ENCODE data around the gene ABHD12B. TPM values are rescaled to one million over a fixed set of nuclear protein-coding genes. Genes with fewer than 3 reads are reported as not detected.
"Not testable (repeated sequence)": the region's sequence is repeated elsewhere in the genome, so short reads cannot be mapped to it uniquely, and the experiment has no call there.

ABHD12B gene
- total RNA-seq, 2 donors from 2014 or later, result not detected

GRCh38 chr14:50865391-50866076, 6.3 kb upstream of the ABHD12B start:
- H3K9me3 Mint-ChIP-seq, result no peaks in the 10 kb centered on the region
- DNase-seq (ENCODE audit: low spot score in 2 of 2) (no peak), ATAC-seq (no peak)
- no peak overlapping the region for H3K27ac Mint-ChIP-seq
- H3K36me3 Mint-ChIP-seq, result peaks cover 4% of the 10 kb centered on the region in 2 donors

- ATAC-seq (no peak), DNase-seq (ENCODE audit: low spot score in 2 of 2) (no peak)
- H3K9me3 Mint-ChIP-seq, result no peaks in the 10 kb centered on the region
- peaks cover 13 to 14% of the 10 kb centered on the region in 2 donors for H3K36me3 Mint-ChIP-seq
- no peak overlapping the region for H3K27ac Mint-ChIP-seq
Measured at GRCh38 chr14:50871228-50871627, 625 bp upstream of the ABHD12B start.

DNA sequence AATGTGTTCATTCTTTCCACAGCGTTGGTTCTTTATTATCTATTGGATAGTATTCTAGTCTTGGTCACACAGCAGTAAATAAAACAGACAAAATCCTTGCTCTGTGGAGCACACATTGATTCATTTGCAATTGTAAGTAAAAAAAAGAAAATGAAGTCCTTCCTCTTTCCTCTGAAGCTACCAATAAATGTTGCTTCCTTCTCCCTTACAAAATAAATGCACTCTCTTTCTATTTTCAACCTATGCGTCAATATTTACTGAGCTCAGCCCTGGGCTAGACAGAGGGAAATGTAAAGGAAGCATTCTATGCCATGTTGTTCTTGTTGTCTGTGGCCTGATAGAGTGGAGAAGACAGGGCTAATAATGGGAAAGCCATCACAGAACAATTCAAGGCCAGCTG, 2.9 kb downstream of the ABHD12B start:
- ATAC-seq, result peak in 1 of 2 donors; percentile 11
- Mint-ChIP-seq H3K36me3 (peaks cover 13 to 14% of the 10 kb centered on the region in 2 donors), H3K27ac (no peak overlapping the region), H3K9me3 (no peaks in the 10 kb centered on the region)
- no peak for DNase-seq (ENCODE audit: low spot score in 2 of 2)

DNA sequence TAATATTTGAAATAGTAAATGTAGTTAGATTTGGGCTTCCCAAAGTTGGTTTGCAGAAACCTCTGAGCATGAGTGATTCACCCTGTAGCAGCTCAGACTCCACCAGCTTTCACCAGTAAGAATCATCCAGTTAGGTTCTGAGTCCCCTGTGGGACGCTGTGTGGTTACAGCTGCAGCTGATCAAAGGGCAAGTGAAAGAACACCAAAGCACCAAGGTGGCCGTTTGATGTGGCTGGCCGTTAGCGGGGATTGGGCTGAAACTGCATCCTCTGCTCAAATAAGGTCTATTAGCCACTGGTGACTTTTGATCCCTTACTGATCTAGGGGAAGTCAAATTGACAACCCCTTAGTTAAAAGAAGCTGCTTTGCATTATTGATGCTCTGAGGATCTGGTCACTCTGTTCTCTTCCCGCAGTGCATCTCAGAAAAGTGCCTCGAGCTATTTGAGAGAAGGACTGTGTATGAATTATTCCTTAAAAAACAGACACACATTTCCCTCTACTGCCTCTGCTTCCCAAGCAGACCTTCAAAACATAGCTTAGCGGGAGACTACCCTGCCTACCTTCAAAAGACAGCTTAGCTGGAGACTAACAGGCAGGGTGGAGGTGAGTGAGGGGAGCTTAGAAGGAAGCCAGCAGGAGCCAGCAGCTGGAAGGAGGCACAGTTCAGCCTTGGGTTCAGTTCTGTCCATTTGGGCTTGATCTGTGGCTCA, 3.7 kb downstream of the ABHD12B start:
- DNase-seq (ENCODE audit: low spot score in 2 of 2) (peak; percentile 78 to 83), ATAC-seq (peak; percentile 100)
- Mint-ChIP-seq H3K36me3 (peaks cover 9 to 10% of the 10 kb centered on the region in 2 donors), H3K27ac (no peak overlapping the region), H3K9me3 (no peaks in the 10 kb centered on the region)

GRCh38 chr14:50882932-50883826, 11.3 kb downstream of the ABHD12B start:
- Mint-ChIP-seq H3K36me3 (no peaks in the 10 kb centered on the region), H3K27ac (no peak overlapping the region), H3K9me3 (no peaks in the 10 kb centered on the region)
- no peak for DNase-seq (ENCODE audit: low spot score in 2 of 2)
- ATAC-seq, result peak in 1 of 2 donors; percentile 70

DNA sequence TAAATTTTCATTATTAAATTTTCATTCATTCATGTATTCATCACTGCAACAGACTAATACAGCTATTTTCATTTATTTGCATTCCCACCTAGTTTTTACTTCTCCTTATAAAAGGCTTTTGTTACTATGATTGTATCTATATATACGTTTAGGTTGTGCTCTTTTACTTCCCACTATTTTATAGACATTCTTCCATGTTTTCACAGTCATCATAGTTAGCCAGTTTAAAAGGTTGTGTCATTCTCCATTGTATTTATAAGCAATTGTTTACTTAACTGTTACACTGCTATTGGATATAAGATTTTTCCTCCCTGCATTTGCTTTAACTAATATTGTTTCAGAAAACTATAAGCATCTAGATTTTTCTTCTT, 12.0 kb downstream of the ABHD12B start:
- no peaks in the 10 kb centered on the region for H3K9me3 Mint-ChIP-seq

DNA sequence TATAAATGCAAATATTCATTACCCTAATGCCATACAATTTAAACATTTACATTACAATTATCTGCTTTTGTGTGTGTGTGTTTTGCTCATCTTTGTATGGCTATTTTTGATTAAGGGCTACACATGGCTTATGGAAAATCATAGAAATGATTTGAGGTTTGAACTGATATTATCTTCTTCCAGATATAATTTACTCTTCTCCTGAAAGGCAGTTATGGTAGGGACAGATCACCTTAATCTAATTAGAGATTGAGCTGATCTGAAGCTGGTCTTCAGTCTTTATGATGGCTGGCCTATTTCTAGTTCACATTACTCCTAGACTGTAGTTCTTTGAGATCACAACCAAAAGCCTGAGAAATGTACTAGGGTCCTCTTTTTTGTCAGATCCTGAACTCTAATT, 15.6 kb downstream of the ABHD12B start:
- no peaks in the 10 kb centered on the region for H3K36me3 Mint-ChIP-seq
- ATAC-seq, result no peak
- H3K27ac Mint-ChIP-seq, result no peak overlapping the region
- no peaks in the 10 kb centered on the region for H3K9me3 Mint-ChIP-seq
- DNase-seq (ENCODE audit: low spot score in 2 of 2), result no peak

More for the DNA sequence above, 12.0 kb downstream of the ABHD12B start:
- DNase-seq (ENCODE audit: low spot score in 2 of 2), result no peak
- no peak for ATAC-seq
- Mint-ChIP-seq H3K36me3 (no peaks in the 10 kb centered on the region), H3K27ac (no peak overlapping the region)

GRCh38 chr14:50892255-50892654, 20.4 kb downstream of the ABHD12B start:
- DNase-seq (ENCODE audit: low spot score in 2 of 2) (no peak), ATAC-seq (no peak)
- Mint-ChIP-seq H3K36me3 (no peaks in the 10 kb centered on the region), H3K9me3 (no peaks in the 10 kb centered on the region), H3K27ac (no peak overlapping the region)

DNA sequence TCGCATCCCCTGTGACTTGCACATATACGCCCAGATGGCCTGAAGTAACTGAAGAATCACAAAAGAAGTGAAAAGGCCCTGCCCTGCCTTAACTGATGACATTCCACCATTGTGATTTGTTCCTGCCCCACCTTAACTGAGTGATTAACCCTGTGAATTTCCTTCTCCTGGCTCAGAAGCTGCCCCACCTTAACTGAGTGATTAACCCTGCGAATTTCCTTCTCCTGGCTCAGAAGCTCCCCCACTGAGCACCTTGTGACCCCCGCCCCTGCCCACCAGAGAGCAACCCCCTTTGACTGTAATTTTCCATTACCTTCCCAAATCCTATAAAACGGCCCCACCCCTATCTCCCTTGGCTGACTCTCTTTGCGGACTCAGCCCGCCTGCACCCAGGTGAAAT, 24.6 kb downstream of the ABHD12B start:
- H3K36me3 Mint-ChIP-seq; H3K9me3 Mint-ChIP-seq; DNase-seq (ENCODE audit: low spot score in 2 of 2); ATAC-seq; H3K27ac Mint-ChIP-seq: not testable (repeated sequence)

- not testable (repeated sequence) for H3K9me3 Mint-ChIP-seq; H3K36me3 Mint-ChIP-seq; ATAC-seq; H3K27ac Mint-ChIP-seq; DNase-seq (ENCODE audit: low spot score in 2 of 2)
Measured at GRCh38 chr14:50897005-50897404, 25.2 kb downstream of the ABHD12B start.

DNA sequence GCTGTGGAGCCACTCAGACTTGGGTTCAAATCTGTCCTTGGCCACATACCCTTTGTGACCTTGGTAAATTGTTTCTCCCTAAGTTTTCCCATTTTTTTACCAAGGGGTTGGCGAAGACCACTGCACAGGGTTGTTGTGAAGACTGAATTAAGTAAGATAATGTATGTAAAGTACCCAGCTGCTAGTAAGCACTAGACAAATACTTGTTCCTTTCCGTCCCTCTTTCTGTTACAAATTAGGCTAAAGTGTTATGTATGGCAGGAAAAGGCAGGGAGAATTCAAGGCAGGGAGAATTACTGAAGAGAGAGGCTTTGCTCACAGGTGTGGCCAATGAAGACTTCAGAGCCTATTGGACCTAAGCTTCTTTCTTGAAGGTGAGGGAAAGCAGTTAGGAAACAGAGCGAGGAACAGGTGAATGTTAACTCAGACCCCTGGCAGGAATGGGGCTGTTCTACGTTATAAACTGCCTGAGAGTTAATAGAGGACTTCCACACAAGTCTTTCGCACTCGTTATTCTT, 25.9 kb downstream of the ABHD12B start:
- ATAC-seq (no peak), DNase-seq (ENCODE audit: low spot score in 2 of 2) (no peak)
- no peak overlapping the region for H3K27ac Mint-ChIP-seq
- no peaks in the 10 kb centered on the region for H3K9me3 Mint-ChIP-seq
- H3K36me3 Mint-ChIP-seq, result no peaks in the 10 kb centered on the region

DNA sequence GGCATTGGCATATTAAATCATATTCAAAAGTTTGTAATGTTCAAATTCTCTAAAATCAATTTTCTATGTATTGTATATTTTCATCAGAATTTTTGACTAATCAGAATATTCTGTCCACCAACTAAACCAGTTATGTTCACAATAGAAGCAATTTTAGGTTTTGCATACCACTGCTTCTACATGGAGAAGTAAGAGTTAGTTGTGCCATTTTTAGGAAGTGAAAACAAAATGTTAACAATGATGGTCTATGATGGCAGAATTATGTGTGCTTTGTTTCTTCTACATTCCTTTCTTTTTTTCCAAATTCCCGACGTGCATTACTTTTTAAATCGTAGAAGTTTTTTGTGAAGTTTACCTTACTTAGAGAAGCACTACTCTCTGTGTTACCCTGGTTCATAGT, 29.5 kb downstream of the ABHD12B start:
- H3K27ac Mint-ChIP-seq, result no peak overlapping the region
- H3K36me3 Mint-ChIP-seq, result no peaks in the 10 kb centered on the region
- H3K9me3 Mint-ChIP-seq, result no peaks in the 10 kb centered on the region
- ATAC-seq, result no peak
- no peak for DNase-seq (ENCODE audit: low spot score in 2 of 2)

GRCh38 chr14:50904719-50905118, 32.9 kb downstream of the ABHD12B start:
- ATAC-seq, result no peak
- no peak overlapping the region for H3K27ac Mint-ChIP-seq
- DNase-seq (ENCODE audit: low spot score in 2 of 2), result no peak
- no peaks in the 10 kb centered on the region for H3K36me3 Mint-ChIP-seq
- no peaks in the 10 kb centered on the region for H3K9me3 Mint-ChIP-seq

GRCh38 chr14:50906326-50907065, 34.6 kb downstream of the ABHD12B start:
- DNase-seq (ENCODE audit: low spot score in 2 of 2) (no peak), ATAC-seq (no peak)
- no peaks in the 10 kb centered on the region for H3K9me3 Mint-ChIP-seq
- H3K36me3 Mint-ChIP-seq, result no peaks in the 10 kb centered on the region
- H3K27ac Mint-ChIP-seq, result no peak overlapping the region

- H3K9me3 Mint-ChIP-seq, result no peaks in the 10 kb centered on the region
- H3K27ac Mint-ChIP-seq, result no peak overlapping the region
- H3K36me3 Mint-ChIP-seq, result no peaks in the 10 kb centered on the region
- DNase-seq (ENCODE audit: low spot score in 2 of 2) (no peak), ATAC-seq (no peak)
Measured at GRCh38 chr14:50910495-50911420, 38.9 kb downstream of the ABHD12B start.

Measured in activated naive CD4-positive, alpha-beta T cell treated with anti-CD3 and anti-CD28 coated beads, Interleukin-2, amount 50 U/mL, for 72 hours (primary cell).